Urinary bladder (tissue), 4 donors: ENCODE results near the gene KIF13A. TPM values are rescaled to one million over a fixed set of nuclear protein-coding genes. Genes with fewer than 3 reads are reported as not detected.
"Not testable (repeated sequence)": the region's sequence is repeated elsewhere in the genome, so short reads cannot be mapped to it uniquely, and the experiment has no call there.

Experiments used
- DNase-seq: peaks from one replicate; pipeline ENCODE4 v3.0.0-alpha.2; 2015; ENCODE audit errors: extremely low spot score
- H3K27ac ChIP-seq: one replicate; pipeline ENCODE4 v1.5.1; 2013; ENCODE audit warnings: low read depth, mild to moderate bottlenecking, moderate library complexity
- H3K36me3 ChIP-seq: one replicate; pipeline ENCODE4 v1.6.1; 2013; ENCODE audit warnings: mild to moderate bottlenecking, moderate library complexity; ENCODE audit not compliant: insufficient read depth
- H3K4me1 ChIP-seq: one replicate; pipeline ENCODE4 v1.6.1; 2013; ENCODE audit warnings: mild to moderate bottlenecking, moderate library complexity; ENCODE audit not compliant: insufficient read depth
- H3K4me3 ChIP-seq: one replicate; pipeline ENCODE4 v1.5.1; 2013; ENCODE audit warnings: low read depth, low read length
- WGBS: extraction: QIAGEN DNeasy Blood & Tissue Kit; methylation state at CpG from one replicate; pipeline ENCODE4 v1.1.7; 2013; 5-methylcytosine and 5-hydroxymethylcytosine counted together
- polyA plus RNA-seq: library from polyadenylated mRNA; stranded (reverse); fragments of 200-250 nt; gene quantifications from one replicate; pipeline ENCODE4 v1.2.3, GENCODE V29; 2013
- total RNA-seq: library from RNA; depleted of rRNA; stranded (reverse); fragments of >200 nt; gene quantifications from one replicate; pipeline ENCODE4 v1.2.3, GENCODE V29; 2014
- donor health status: healthy with polysubstance abuse.
- donor health status: healthy.

Gene KIF13A
- total RNA-seq (64.7 TPM), polyA plus RNA-seq (41.1 TPM)

DNA sequence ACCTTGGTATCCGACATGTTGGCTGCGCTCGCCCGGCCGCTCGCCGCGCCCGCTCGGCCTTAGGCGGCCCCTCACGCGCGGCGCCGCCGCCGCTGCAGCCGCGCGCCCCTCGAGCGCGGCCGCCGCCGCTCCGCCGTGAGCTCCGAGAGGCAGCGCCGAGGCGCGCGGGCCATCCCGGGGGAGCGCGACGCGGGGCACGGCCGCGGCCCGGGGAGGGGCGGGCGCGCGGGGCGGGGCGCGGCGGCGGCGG, at the start of gene KIF13A:
TSS of gene KIF13A (minus strand) at position 189 of the 250 bp plus-strand sequence. CDS start at position 17, 172 bp downstream.
- Histone ChIP-seq H3K36me3 (no peaks in the 10 kb centered on the region), H3K4me3 (peak within 1 kb of the TSS; percentile 97), H3K27ac (peak within 1 kb of the TSS; percentile 95), H3K4me1 (no peaks in the 10 kb centered on the region)
- 1% methylated on average over 54 of the region's 54 CpGs for WGBS
- DNase-seq: no peak

DNA sequence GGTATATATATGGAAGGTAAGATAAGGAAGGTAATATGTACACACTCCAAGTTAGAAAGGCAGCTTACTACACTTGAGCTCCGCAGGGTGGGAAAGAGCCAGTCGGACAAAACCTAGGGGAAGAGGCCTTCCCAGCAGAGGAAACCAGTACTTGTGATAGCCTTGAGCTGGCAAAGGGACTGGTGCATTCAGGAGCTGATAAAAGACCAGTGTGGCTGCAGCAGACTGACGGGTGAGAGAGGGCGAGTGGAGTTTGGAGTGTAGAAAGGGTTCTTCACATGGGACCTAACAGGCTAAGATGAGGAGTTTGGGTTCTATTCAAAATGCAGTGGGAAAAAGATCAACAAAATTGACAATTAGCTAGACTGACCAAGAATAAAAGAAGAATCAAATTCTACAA, 49.3 kb upstream of the KIF13A start:
- H3K36me3 ChIP-seq: no peaks in the 10 kb centered on the region
- no peak for DNase-seq
- no peaks in the 10 kb centered on the region for H3K4me1 ChIP-seq
- no peak overlapping the region for H3K4me3 ChIP-seq
- 94% methylated on average over 4 of the region's 4 CpGs for WGBS
- no peak overlapping the region for H3K27ac ChIP-seq

DNA sequence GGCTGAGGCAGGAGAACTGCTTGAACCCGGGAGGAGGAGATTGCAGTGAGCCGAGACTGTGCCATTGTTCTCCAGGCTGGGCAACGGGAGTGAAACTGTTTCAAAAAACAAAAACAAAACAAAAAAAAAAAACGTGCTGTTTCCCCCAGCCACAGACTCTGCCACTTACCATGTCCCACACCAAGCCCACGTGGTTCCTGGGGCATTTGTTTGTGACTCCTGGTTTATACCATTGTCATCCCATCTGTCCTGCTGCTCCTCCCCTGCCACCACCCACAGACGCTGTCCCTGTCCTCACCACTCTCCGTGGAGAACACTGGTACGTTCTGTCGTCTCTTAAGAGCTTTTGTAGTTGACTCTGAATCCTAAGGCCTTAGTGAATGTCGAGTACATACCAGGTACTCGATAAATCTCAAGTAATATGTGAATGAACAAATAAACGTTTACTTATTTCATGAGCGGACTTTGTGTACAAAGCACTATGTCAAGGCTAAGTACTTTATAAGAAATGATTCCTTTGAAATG, 48.0 kb upstream of the KIF13A start:
- Histone ChIP-seq H3K4me1 (no peaks in the 10 kb centered on the region), H3K4me3 (no peak overlapping the region), H3K36me3 (no peaks in the 10 kb centered on the region), H3K27ac (no peak overlapping the region)
- 78% methylated on average over 13 of the region's 13 CpGs for WGBS
- no peak for DNase-seq

DNA sequence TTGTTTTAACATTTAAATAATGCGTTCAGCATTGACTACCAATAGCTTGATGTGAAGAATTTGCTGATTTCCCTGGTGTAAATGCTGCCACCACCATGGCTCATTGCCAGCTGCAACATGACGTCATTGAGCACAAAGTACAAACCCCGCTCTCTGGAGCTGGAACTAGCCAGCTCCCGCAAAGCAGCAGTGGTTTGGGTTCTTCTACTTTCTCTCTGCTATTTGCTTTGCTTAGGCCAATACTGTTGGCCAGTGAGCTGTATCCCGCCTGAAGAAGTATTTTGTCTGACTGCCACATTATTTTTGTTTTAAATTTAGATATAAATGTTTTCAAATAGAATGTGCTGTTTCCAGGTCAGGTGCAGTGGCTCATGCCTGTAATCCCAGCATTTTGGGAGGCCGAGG, 47.4 kb upstream of the KIF13A start:
- H3K36me3 ChIP-seq: no peaks in the 10 kb centered on the region
- WGBS: 75% methylated on average over 6 of the region's 6 CpGs
- no peaks in the 10 kb centered on the region for H3K4me1 ChIP-seq
- no peak overlapping the region for H3K27ac ChIP-seq
- DNase-seq: no peak
- no peak overlapping the region for H3K4me3 ChIP-seq

DNA sequence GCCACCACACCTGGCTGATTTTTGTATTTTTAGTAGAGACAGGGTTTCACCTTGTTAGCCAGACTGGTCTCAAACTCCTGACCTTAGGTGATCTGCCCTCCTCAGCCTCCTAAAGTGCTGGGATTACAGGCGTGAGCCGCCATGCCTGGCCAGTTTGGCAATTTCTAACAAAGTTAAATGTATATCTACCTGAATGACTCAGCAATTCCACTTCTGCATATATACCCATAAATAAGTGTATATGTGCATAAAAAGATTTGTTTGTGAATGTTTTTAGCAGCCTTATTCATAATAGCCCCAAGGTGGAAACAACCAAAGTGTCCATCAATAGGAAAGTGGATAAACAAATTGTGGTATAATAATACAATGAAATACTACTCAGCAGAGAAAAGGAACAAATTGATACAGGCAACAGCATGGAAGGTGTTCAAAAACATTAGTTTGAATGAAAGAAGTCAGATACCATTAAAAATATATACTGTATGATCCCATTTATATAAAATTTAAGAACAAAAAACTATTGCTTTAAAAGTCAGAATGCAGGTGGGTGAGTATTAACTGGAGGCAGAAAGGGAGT, 44.3 kb upstream of the KIF13A start:
- Histone ChIP-seq H3K4me3 (no peak overlapping the region), H3K36me3 (no peaks in the 10 kb centered on the region), H3K4me1 (no peaks in the 10 kb centered on the region), H3K27ac (no peak overlapping the region)
- WGBS: 96% methylated on average over 2 of the region's 2 CpGs
- no peak for DNase-seq

DNA sequence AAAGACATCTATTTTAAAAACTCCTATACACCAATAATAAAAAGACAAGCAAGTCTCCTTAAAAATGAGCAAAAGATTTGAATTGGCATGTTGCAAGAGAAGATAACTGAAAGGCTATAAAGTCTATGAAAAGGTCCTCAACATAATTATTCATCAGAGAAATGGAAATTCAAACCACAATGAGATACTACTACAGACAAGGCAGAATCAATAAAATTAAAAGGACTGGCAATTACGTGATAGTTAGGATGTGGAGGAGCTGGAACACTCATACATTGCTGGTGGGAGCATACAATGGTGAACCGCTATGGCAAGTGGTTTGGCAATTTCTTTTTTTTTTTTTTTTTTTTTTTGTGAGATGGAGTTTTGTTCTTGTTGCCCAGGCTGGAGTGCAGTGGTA, 43.8 kb upstream of the KIF13A start:
- no peak overlapping the region for H3K4me3 ChIP-seq
- H3K27ac ChIP-seq: no peak overlapping the region
- no peaks in the 10 kb centered on the region for H3K4me1 ChIP-seq
- WGBS: 95% methylated on average over 2 of the region's 2 CpGs
- DNase-seq: no peak
- H3K36me3 ChIP-seq: no peaks in the 10 kb centered on the region

DNA sequence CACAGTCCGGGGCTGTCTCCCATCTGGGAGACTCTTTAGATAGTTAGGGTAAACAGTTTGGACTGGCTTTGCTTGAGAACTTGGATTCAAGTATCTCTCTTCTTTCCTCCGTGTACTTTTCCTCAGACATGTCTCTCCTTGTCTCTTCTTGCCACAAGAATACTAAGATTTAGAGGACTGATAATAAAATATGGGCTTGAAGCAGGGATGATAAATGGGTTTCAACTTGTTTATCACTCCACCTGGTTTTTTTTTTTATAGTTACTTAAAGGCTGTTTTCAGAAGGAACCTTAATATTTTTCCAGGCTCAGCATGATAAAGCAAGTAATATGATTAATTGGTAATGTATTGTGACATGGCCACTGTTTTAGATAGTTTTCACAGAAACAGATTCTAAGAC, 40.9 kb upstream of the KIF13A start:
- no peaks in the 10 kb centered on the region for H3K36me3 ChIP-seq
- WGBS: 45% methylated on average over 2 of the region's 2 CpGs

DNA sequence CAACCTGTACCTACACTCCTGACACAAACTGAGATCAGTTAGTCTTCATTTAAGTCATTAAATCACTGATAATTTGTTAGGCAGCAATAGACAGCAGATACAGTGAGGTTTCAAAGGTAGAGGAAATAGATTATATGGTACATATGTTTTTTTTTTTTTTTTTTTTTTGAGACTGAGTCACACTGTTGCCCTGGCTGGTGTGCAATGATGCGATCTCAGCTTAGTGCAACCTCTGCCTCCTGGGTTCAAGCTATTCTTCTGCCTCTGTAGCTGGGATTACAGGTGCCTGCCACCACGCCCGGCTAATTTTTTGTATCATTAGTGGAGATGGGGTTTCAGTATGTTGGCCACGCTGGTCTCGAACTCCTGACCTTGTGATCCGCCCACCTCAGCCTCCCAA, 38.2 kb upstream of the KIF13A start:
- WGBS: 96% methylated on average over 6 of the region's 6 CpGs
- Histone ChIP-seq H3K4me3 (no peak overlapping the region), H3K27ac (no peak overlapping the region)

More for the DNA sequence above, 40.9 kb upstream of the KIF13A start:
- Histone ChIP-seq H3K27ac (no peak overlapping the region), H3K4me3 (no peak overlapping the region), H3K4me1 (no peaks in the 10 kb centered on the region)
- DNase-seq: no peak

DNA sequence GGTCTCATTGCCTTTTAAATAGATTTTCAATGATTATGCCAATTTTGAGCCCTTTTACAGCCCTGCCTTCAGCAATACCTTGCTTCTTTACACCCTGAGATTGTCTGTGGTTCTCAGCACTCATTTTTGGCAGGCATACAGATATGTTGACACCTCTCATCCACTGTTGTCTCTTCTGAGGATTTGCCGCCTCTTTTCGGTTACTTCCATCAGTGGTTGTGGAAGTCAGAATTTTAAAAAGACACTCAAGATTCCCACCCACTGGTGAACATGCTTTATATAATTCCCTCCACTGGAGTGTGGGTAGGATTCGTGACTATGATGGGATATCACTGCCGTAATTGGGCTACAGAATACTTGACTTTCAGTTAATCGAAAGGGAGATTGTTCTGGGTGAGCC, 37.4 kb upstream of the KIF13A start:
- Histone ChIP-seq H3K27ac (no peak overlapping the region), H3K4me1 (no peaks in the 10 kb centered on the region), H3K36me3 (no peaks in the 10 kb centered on the region), H3K4me3 (no peak overlapping the region)
- DNase-seq: no peak
- WGBS: 96% methylated on average over 5 of the region's 5 CpGs

More for the DNA sequence above, 38.2 kb upstream of the KIF13A start:
- DNase-seq: no peak
- Histone ChIP-seq H3K36me3 (no peaks in the 10 kb centered on the region), H3K4me1 (no peaks in the 10 kb centered on the region)

DNA sequence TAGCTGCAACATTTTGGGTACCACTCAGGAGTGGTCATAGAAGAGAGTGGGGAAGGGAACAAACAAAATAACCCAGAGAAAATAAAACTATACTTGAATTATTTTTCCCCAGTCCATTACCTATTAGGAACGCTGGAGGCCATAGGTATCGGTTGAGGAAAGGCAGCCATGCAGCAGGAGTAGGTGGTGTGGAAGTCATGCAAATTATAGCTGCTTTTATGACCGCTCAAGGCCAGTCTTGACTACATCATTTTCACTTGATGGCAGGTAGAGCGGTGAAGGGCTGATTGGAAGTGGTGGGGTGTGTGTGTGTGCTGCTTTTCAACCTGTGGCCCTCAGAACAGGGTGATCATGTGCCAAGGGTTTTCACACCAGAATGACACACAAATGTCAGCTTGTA, 36.5 kb upstream of the KIF13A start:
- DNase-seq: no peak
- WGBS: 96% methylated on average over 4 of the region's 4 CpGs
- Histone ChIP-seq H3K36me3 (no peaks in the 10 kb centered on the region), H3K27ac (no peak overlapping the region), H3K4me3 (no peak overlapping the region), H3K4me1 (no peaks in the 10 kb centered on the region)

DNA sequence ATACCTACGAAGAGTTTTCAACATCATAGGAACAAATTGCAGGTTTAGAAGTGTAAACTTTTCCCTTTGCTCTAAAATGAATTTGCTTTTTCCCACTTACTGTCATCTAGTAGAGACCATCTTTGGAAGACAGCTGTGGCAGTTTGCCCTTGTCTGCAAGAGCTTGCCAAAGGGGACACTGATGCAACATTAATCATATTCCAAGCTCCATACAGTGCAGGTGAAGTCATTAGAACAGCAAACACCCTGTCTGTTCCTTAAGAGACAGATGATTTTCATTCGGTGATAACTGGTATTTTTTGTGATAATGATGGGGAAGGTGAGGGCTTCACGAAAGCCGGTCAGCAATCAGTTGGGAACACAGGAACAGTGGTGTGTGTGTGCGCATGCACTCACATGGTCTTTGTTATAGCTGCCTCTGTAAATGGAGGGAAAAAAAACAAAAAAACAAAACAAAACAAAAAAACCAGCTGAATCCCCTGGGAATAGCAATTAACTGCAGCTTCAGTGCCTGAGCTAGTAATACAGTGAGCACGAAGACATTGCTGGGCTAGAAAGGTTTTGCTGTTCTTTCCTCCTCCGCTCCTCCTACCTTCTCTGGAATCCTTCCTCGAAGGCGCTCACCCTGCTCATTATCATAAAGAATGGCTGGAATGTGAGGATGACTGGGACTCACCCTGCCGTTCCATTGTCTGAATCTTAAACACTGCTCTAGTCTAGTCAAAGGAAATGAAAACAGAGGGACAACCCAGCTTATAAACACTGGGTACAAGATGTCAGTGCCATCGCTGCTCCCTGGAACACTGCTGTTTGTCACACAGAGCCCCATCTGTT, 35.2 kb upstream of the KIF13A start:
- WGBS: 56% methylated on average over 11 of the region's 11 CpGs
- no peak for DNase-seq
- no peaks in the 10 kb centered on the region for H3K36me3 ChIP-seq
- no peak overlapping the region for H3K4me3 ChIP-seq
- no peak overlapping the region for H3K27ac ChIP-seq
- H3K4me1 ChIP-seq: no peaks in the 10 kb centered on the region

DNA sequence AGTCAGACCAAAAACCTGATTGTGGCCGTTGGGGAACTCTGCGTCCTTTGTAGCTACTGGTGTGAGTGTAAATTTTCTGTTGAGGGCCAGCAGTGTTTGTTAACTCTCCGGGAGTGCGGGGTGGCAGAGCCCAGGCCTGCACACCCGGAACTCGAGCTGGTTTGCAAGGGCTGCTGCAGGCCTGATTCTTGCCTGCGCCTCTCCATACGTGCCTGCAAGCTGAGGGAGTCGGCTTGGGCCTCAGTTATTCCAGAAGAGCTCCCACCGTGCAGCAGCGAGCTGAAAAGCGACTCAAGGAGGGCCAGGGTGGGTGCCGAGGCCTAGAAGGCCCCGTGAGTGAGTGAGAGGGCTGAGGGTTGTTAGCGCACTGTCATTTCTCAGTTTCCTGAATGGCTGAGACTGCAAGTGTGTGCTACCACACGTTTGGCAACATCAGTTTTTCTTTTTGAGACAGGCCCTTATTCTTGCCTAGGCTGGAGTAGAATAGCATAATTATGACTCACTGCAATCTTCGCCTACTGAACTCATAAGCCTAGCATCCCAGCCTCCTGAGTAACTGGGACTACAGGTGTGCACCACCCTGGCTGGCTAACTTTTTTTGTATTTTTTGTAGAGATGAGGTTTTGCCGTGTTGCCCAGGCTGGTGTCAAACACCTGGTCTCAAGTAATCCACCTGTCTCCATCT, 33.9 kb upstream of the KIF13A start:
- 76% methylated on average over 18 of the region's 18 CpGs for WGBS
- Histone ChIP-seq H3K36me3 (no peaks in the 10 kb centered on the region), H3K4me1 (no peaks in the 10 kb centered on the region), H3K4me3 (no peak overlapping the region), H3K27ac (no peak overlapping the region)
- no peak for DNase-seq

DNA sequence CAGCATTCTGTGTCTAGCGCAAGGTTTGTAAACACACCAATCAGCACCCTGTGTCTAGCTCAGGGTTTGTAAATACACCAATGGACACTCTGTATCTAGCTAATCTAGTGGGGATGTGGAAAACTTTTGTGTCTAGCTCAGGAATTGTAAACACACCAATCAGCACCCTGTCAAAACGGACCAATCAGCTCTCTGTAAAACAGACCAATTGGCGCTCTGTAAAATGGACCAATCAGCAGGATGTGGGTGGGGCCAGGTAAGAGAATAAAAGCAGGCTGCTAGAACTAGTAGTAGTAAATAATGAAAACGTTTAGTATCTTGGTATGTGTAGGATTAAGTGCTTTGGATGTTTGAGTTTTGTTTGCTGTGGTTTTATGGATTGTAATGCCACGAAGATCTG, 33.1 kb upstream of the KIF13A start:
- DNase-seq, H3K27ac ChIP-seq, H3K36me3 ChIP-seq, H3K4me3 ChIP-seq, H3K4me1 ChIP-seq: not testable (repeated sequence)
- 72% methylated on average over 5 of the region's 5 CpGs for WGBS
